ENCODE measurements around the gene EEF1G.
"Not testable (repeated sequence)": the region's sequence is repeated elsewhere in the genome, so short reads cannot be mapped to it uniquely, and the experiment has no call there.

The EEF1G gene

GRCh38 chr11:62555464-62556107, 18.1 kb downstream of the EEF1G start:
- DNase-seq (ENCODE audit: low read depth in 2 of 2), result no peak

- DNase-seq (ENCODE audit: low read depth in 2 of 2), result no peak
Measured at GRCh38 chr11:62554387-62555167, 19.1 kb downstream of the EEF1G start.

- no peak for DNase-seq (ENCODE audit: low read depth in 2 of 2)
Measured at GRCh38 chr11:62553839-62554361, 19.8 kb downstream of the EEF1G start.

- no peak for DNase-seq (ENCODE audit: low read depth in 2 of 2)
Measured at GRCh38 chr11:62553080-62553838, 20.4 kb downstream of the EEF1G start.

GRCh38 chr11:62552485-62553079, 21.1 kb downstream of the EEF1G start:
- no peak for DNase-seq (ENCODE audit: low read depth in 2 of 2)

GRCh38 chr11:62550478-62550877, 23.2 kb downstream of the EEF1G start:
- DNase-seq (ENCODE audit: low read depth in 2 of 2), result not testable (repeated sequence)

- no peak for DNase-seq (ENCODE audit: low read depth in 2 of 2)
Measured at GRCh38 chr11:62548545-62549335, 25.0 kb downstream of the EEF1G start.

- DNase-seq (ENCODE audit: low read depth in 2 of 2), result no peak
Measured at GRCh38 chr11:62547691-62548281, 25.9 kb downstream of the EEF1G start.

- DNase-seq (ENCODE audit: low read depth in 2 of 2), result no peak
Measured at GRCh38 chr11:62546929-62547625, 26.6 kb downstream of the EEF1G start.

- peak in 1 of 2 experiments; percentile 56 for DNase-seq (ENCODE audit: low read depth in 2 of 2)
Measured at GRCh38 chr11:62546244-62546928, 27.3 kb downstream of the EEF1G start, which contains the start of gene AHNAK. Gene AHNAK, minus strand, starts transcription at chr11:62546806. Its CDS starts 10,708 bp downstream, at chr11:62536098.

- DNase-seq (ENCODE audit: low read depth in 2 of 2), result peak in 1 of 2 experiments; percentile 59
Measured at GRCh38 chr11:62545437-62546243, 28.1 kb downstream of the EEF1G start.

- no peak for DNase-seq (ENCODE audit: low read depth in 2 of 2)
Measured at GRCh38 chr11:62544581-62545436, 28.9 kb downstream of the EEF1G start.

GRCh38 chr11:62543680-62544444, 29.8 kb downstream of the EEF1G start:
- no peak for DNase-seq (ENCODE audit: low read depth in 2 of 2)

- DNase-seq (ENCODE audit: low read depth in 2 of 2), result peak in 1 of 2 experiments; percentile 70
Measured at GRCh38 chr11:62542750-62543567, 30.7 kb downstream of the EEF1G start.

GRCh38 chr11:62542111-62542745, 31.5 kb downstream of the EEF1G start:
- no peak for DNase-seq (ENCODE audit: low read depth in 2 of 2)
